Stimulated activated CD8-positive, alpha-beta memory T cell treated with anti-CD3 and anti-CD28 coated beads, Interleukin-15, amount 100 ng/mL, for 24 hours (primary cell): ENCODE results near the gene RFPL4A.

Experiments
- DNase-seq: peaks from one replicate; pipeline ENCODE4 v3.0.0-alpha.2; 2020; ENCODE audit warnings: low read depth

RFPL4A gene

DNA sequence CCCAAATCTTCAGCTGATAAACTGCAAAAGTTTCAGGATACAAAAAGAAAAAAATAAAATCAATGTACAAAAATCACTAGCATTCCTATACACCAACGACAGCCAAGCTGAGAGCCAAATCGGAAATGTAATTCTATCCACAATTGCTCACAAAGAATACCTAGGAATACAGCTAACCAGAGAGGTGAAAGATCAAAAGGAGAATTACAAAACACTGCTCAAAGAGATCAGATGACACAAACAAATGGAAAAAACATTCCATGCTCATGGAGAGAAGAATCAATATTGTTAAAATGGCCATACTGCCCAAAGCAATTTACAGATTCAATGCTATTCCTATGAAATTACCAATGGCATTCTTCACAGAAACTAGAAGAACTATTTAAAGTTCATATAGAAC is 43.4 kb downstream of the RFPL4A start:
- no peak for DNase-seq

- no peak for DNase-seq
Observed at GRCh38 chr19:55809381-55810058, 50.6 kb downstream of the RFPL4A start.

GRCh38 chr19:55811340-55811739 is 52.4 kb downstream of the RFPL4A start:
- DNase-seq = no peak

- DNase-seq = no peak
Observed at GRCh38 chr19:55812449-55812848, 53.6 kb downstream of the RFPL4A start.
